Stomach (tissue), 9 donors: ENCODE results near the gene ACE2. TPM values are rescaled to one million over a fixed set of nuclear protein-coding genes. Genes with fewer than 3 reads are reported as not detected.

Source experiments
- DNase-seq, 2 donors: peaks; one replicate each; pipeline versions ENCODE4 v3.0.0 to v3.0.0-alpha.2; 2013 to 2019
- H3K27ac ChIP-seq, 5 donors: fragments of 200-600 bp in 4 of 5; sonication (generic) in 4 of 5; one replicate each; pipeline ENCODE4 v1.5.1; 2013 to 2019; ENCODE audit warnings: mild to moderate bottlenecking in 1 of 5, moderate library complexity in 1 of 5
- H3K27me3 ChIP-seq, 3 donors: fragments of 200-600 bp; sonication (generic); one replicate each; pipeline ENCODE4 v1.5.1; 2017 to 2019; ENCODE audit warnings: mixed run types in 1 of 3
- H3K36me3 ChIP-seq, 4 donors: fragments of 200-600 bp; sonication (generic); 1 replicate in 3 of 4; 2 replicates in 1 of 4; pipeline ENCODE4 v1.5.1; 2016 to 2019
- H3K4me1 ChIP-seq, 4 donors: fragments of 200-600 bp; sonication (generic); one replicate each; pipeline ENCODE4 v1.5.1; 2016 to 2019
- H3K4me3 ChIP-seq, 4 donors: fragments of 200-600 bp; sonication (generic) in 3 of 4; one replicate each; pipeline ENCODE4 v1.5.1; 2016 to 2019; ENCODE audit warnings: mild to moderate bottlenecking in 1 of 4
- H3K9me3 ChIP-seq, 4 donors: fragments of 200-600 bp; sonication (generic); one replicate each; pipeline ENCODE4 v1.5.1; 2016 to 2019
- EP300 ChIP-seq: sonication (generic); formaldehyde crosslinking; IDR thresholded peaks from one replicate; pipeline ENCODE4 v1.6.1; 2017; ENCODE audit warnings: antibody characterized with exemption
- POLR2A ChIP-seq, 4 donors: fragments of 450-650 bp; IDR thresholded peaks; one replicate each; pipeline ENCODE4 v1.6.1; 2016; ENCODE audit warnings: antibody characterized with exemption in 4 of 4, control low read depth in 2 of 4, mild to moderate bottlenecking in 1 of 4, moderate library complexity in 1 of 4
- POLR2AphosphoS5 ChIP-seq, 3 donors: sonication (generic); formaldehyde crosslinking; IDR thresholded peaks; one replicate each; pipeline ENCODE4 v1.6.1; 2016; ENCODE audit warnings: antibody characterized with exemption in 3 of 3
- WGBS, 5 donors: extraction: QIAGEN DNeasy Blood & Tissue Kit in 3 of 5; methylation state at CpG; one replicate each; pipeline versions ENCODE4 v1.1.5 to v1.1.7; 2013 to 2018; 5-methylcytosine and 5-hydroxymethylcytosine counted together
- intact Hi-C: fragments of 100-400 bp; cut with DNase I; formaldehyde crosslinking; loops from one replicate; pipeline ENCODE4 v1.15.1; 2023; ENCODE audit warnings: low total_unique reads
- polyA plus RNA-seq, 3 donors: library from polyadenylated mRNA; stranded (reverse); fragments of 200-250 nt; gene quantifications; one replicate each; pipeline ENCODE4 v1.2.3, GENCODE V29; 2013
- total RNA-seq, 5 donors: library from RNA; depleted of rRNA; stranded (reverse); fragments of >200 nt; gene quantifications; one replicate each; pipeline versions ENCODE4 v1.1.0 to v1.2.3, GENCODE V29; 2014 to 2016
- TF ChIP-seq, protein P1 (sequence below), 7 experiments: fragments of 450-650 bp in 4 of 7; fragments of 200-600 bp in 3 of 7; sonication (generic) in 3 of 7; IDR thresholded peaks; one replicate each; pipeline ENCODE4 v1.5.1; 2016 to 2019; ENCODE audit warnings: antibody characterized with exemption in 7 of 7, control low read depth in 2 of 7, mild to moderate bottlenecking in 1 of 7
- donor health status: healthy with polysubstance abuse.
- donor health status: Bipolar disorder and iron deficiency.
- donor health status: healthy.

ACE2 gene
- total and polyA plus RNA-seq, 8 donors = 0.25 to 8.1 (median 1.0) TPM; not detected in 2

DNA sequence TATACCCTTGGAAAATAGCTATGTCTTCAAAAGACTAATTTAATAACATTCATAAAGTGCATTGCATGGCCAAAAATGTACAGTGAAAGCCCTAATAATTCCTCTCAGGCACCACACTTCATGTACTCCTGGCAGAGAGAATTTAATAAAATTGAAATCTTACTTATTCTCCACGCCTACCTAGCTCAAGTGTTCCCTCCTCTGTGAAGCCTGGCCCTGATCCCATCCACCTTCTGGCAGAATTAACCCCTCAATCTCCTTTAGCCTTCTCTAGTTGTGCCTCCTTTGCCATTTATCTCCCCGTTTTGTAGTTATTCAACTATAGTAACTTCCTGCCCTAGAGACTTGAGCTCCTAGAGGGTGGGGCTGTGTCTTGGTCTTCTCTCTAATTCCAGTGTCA lies 26.7 kb downstream of the ACE2 start:
- no peak overlapping the region for H3K4me3 ChIP-seq
- no peaks in the 10 kb centered on the region for H3K36me3 ChIP-seq
- H3K4me1 ChIP-seq = peaks cover 0 to 4% (median 0%) of the 10 kb centered on the region in 4 donors
- no peak overlapping the region for H3K27ac ChIP-seq
- TF ChIP-seq POLR2A (IDR thresholded peaks at IDR 0.05) = no peak
- TF ChIP-seq POLR2AphosphoS5 (IDR thresholded peaks at IDR 0.05) = no peak
- TF ChIP-seq EP300 = no peak
- TF ChIP-seq, protein P1, sequence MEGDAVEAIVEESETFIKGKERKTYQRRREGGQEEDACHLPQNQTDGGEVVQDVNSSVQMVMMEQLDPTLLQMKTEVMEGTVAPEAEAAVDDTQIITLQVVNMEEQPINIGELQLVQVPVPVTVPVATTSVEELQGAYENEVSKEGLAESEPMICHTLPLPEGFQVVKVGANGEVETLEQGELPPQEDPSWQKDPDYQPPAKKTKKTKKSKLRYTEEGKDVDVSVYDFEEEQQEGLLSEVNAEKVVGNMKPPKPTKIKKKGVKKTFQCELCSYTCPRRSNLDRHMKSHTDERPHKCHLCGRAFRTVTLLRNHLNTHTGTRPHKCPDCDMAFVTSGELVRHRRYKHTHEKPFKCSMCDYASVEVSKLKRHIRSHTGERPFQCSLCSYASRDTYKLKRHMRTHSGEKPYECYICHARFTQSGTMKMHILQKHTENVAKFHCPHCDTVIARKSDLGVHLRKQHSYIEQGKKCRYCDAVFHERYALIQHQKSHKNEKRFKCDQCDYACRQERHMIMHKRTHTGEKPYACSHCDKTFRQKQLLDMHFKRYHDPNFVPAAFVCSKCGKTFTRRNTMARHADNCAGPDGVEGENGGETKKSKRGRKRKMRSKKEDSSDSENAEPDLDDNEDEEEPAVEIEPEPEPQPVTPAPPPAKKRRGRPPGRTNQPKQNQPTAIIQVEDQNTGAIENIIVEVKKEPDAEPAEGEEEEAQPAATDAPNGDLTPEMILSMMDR (IDR thresholded peaks at IDR 0.05) = no peak
- H3K27me3 ChIP-seq = no peaks in the 10 kb centered on the region
- no peaks in the 10 kb centered on the region for H3K9me3 ChIP-seq
- DNase-seq = no peak
- WGBS, 5 donors = 21 to 70% (median 42%) methylated on average over 2 of the region's 2 CpGs
- intact Hi-C loops = no loop called here

DNA sequence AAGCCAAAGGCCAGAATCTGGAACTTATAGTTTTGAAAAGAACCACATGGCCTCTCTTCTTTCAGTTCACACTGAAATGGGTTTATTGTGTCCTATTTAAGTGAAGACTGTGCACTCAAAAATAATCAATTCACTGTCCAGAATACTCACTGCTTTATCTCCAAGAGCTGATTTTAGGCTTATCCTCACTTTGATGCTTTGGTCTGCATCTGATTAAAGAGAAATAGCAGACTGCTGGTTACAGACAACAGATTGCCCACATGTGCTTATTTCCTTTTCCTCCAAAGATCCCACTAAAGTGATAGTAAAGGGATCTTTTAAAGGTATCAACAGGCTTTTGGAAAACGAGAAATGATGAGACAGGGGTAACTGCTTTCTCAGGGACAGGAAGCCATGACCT lies 30.6 kb downstream of the ACE2 start:
- H3K27me3 ChIP-seq = peaks cover 0 to 3% (median 0%) of the 10 kb centered on the region in 3 donors
- intact Hi-C loops = no loop called here
- no peak overlapping the region for H3K4me3 ChIP-seq
- no peak for TF ChIP-seq POLR2A (IDR thresholded peaks at IDR 0.05)
- no peak for TF ChIP-seq EP300
- no peak for TF ChIP-seq POLR2AphosphoS5 (IDR thresholded peaks at IDR 0.05)
- TF ChIP-seq, protein P1 (IDR thresholded peaks at IDR 0.05) = no peak
- H3K27ac ChIP-seq = no peak overlapping the region
- H3K4me1 ChIP-seq = peaks cover 0 to 1% (median 0%) of the 10 kb centered on the region in 4 donors
- WGBS, 5 donors = 23 to 67% (median 55%) methylated on average over 1 of the region's 1 CpG
- H3K9me3 ChIP-seq = no peaks in the 10 kb centered on the region
- H3K36me3 ChIP-seq = no peaks in the 10 kb centered on the region
- no peak for DNase-seq

DNA sequence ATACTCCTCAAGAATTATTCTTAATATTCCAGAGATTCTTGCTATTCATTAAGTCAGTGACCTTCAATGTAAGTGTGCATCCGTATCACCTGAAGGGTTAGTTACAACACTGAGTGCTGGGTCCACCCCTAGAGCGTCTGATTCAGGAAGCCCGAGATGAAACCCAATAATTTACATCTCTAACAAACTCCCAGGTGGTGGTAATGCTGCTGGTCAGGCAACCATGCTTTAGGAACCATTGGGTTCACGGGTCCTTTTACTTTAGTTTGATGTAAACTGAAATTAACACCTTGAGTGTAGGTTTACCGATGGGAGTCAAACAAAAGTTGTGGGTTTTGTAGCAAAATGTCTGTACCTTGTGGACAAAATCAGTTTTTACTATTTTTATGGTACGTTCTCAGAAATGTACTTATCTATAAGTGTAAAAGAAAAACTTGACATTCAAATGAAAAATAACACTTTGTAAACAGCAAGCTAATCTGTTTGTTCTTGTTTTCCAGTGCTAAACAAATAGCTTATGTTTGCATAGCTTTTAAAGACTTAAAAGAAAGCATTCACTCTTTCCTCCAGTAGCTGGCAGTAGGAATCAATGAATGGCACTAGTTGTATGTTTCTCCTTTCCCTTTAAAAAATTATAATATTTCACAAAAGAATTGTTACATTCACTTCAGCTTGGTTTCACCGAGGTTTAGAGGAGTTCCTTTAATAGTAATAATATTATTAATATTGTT lies 32.7 kb downstream of the ACE2 start:
- peaks cover 0 to 3% (median 0%) of the 10 kb centered on the region in 4 donors for H3K4me1 ChIP-seq
- H3K9me3 ChIP-seq = no peaks in the 10 kb centered on the region
- peak in 1 of 2 donors; percentile 45 for DNase-seq
- intact Hi-C loops = no loop called here
- no peak for TF ChIP-seq POLR2A (IDR thresholded peaks at IDR 0.05)
- TF ChIP-seq, protein P1 (IDR thresholded peaks at IDR 0.05) = peak in 1 of 7 experiments; percentile 49
- H3K27me3 ChIP-seq = peaks cover 0 to 6% (median 0%) of the 10 kb centered on the region in 3 donors
- H3K4me3 ChIP-seq = no peak overlapping the region
- WGBS, 5 donors = 18 to 37% (median 28%) methylated on average over 7 of the region's 7 CpGs
- H3K27ac ChIP-seq = no peak overlapping the region
- no peaks in the 10 kb centered on the region for H3K36me3 ChIP-seq

DNA sequence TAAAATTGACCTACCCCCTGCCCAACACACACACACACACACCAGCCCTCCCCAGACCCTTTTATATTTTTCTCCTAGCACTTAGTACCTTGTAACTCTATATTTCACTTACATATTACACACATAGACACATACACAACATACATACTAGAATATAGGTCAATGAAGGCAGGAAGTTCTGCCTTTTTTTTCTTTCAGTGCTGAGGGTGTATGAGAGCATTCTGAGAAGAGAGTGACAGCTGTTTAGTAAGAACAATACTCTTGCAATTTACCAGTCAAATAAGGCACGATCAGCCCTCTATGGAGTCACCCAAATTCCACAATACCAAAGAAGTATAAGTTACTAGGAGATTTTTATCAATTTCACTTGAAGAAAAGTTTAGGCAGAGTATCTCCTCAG lies 33.5 kb downstream of the ACE2 start:
- Histone ChIP-seq H3K27me3 (peaks cover 0 to 6% (median 0%) of the 10 kb centered on the region in 3 donors), H3K27ac (no peak overlapping the region), H3K4me1 (peaks cover 0 to 3% (median 0%) of the 10 kb centered on the region in 4 donors), H3K9me3 (no peaks in the 10 kb centered on the region), H3K36me3 (no peaks in the 10 kb centered on the region), H3K4me3 (no peak overlapping the region)
- TF ChIP-seq POLR2AphosphoS5 (IDR thresholded peaks at IDR 0.05) = no peak
- no peak for TF ChIP-seq EP300
- TF ChIP-seq, protein P1 (IDR thresholded peaks at IDR 0.05) = no peak
- no peak for TF ChIP-seq POLR2A (IDR thresholded peaks at IDR 0.05)
- intact Hi-C loops = no loop called here
- no peak for DNase-seq
- WGBS, 5 donors = 26 to 67% (median 42%) methylated on average over 1 of the region's 1 CpG
